GM12878 (cell line): ENCODE data around the gene NRK. TPM values are rescaled to one million over a fixed set of nuclear protein-coding genes. Genes with fewer than 3 reads are reported as not detected.

ENCODE experiments used
- ATAC-seq: fragments of 200-7000 bp; cut with Tn5 transposase; 3 replicates; pipeline ENCODE4 v1.9.1; 2020; ENCODE audit warnings: mild to moderate bottlenecking, moderate library complexity
- BruUV-seq: library from RNA; stranded (reverse); fragments of 400-500 nt; replicated peaks from 2 replicates; lab custom pipeline; 2021; lab: Mats Ljungman, UMichigan
- CTCF ChIA-PET: fragments of 300-600 bp; sonication (Branson Sonifier 250); formaldehyde crosslinking; extraction: SDS; loops from one replicate; lab custom pipeline; 2021; ENCODE audit warnings: inconsistent platforms; lab: Yijun Ruan, JAX
- POLR2A ChIA-PET: fragments of 350-600 bp; formaldehyde crosslinking; extraction: SDS; loops from one replicate; lab custom pipeline; 2021; ENCODE audit warnings: inconsistent platforms; lab: Charles Lee
- RAD21 ChIA-PET: fragments of 300-600 bp; sonication (Branson Sonifier 250); formaldehyde crosslinking; loops from one replicate; lab custom pipeline; 2023; ENCODE audit warnings: antibody characterized with exemption; ENCODE audit not compliant: unreplicated experiment; lab: Charles Lee
- SMC1A ChIA-PET: fragments of 300-600 bp; sonication (Branson Sonifier 250); formaldehyde crosslinking; loops from one replicate; lab custom pipeline; 2023; ENCODE audit not compliant: unreplicated experiment, uncharacterized antibody; lab: Charles Lee
- DNase-seq: peaks from one replicate; pipeline ENCODE4 v3.0.0-alpha.2; 2011; ENCODE audit warnings: low read depth, low spot score
- FAIRE-seq: peaks from 3 replicates; lab custom pipeline; 2011; peaks lifted over from hg19 to GRCh38; lab: Jason Lieb, UNC
- H2AFZ ChIP-seq: 2 replicates; pipeline ENCODE4 v1.6.0; 2011; ENCODE audit warnings: low read depth, low read length, control low read depth; ENCODE audit not compliant: control insufficient read depth
- H3K27ac ChIP-seq: 2 replicates; pipeline ENCODE4 v1.5.1; 2011; ENCODE audit warnings: control low read depth; ENCODE audit not compliant: control insufficient read depth, insufficient read depth
- H3K27me3 ChIP-seq, 2 experiments: replicated peaks in 1 of 2; 2 replicates each; pipeline versions ENCODE4 v1.6.0 to v1.6.1; 2011; ENCODE audit warnings: low read length in 1 of 2; ENCODE audit not compliant: control insufficient read depth in 2 of 2, insufficient read depth in 2 of 2
- H3K36me3 ChIP-seq, 2 experiments: 2 replicates each; pipeline ENCODE4 v1.5.1; 2011; ENCODE audit warnings: low read length in 1 of 2; ENCODE audit not compliant: control insufficient read depth in 2 of 2, insufficient read depth in 2 of 2
- H3K4me1 ChIP-seq: 2 replicates; pipeline ENCODE4 v1.6.1; 2011; ENCODE audit warnings: mild to moderate bottlenecking, low read length, moderate library complexity, mixed read lengths; ENCODE audit not compliant: control insufficient read depth, insufficient read depth
- H3K4me2 ChIP-seq: 2 replicates; pipeline ENCODE4 v1.6.0; 2011; ENCODE audit warnings: control low read depth; ENCODE audit not compliant: control insufficient read depth, insufficient read depth
- H3K4me3 ChIP-seq: fragments of 200-600 bp; sonication (generic); 2 replicates; pipeline ENCODE4 v1.5.1; 2016
- H3K79me2 ChIP-seq: 2 replicates; pipeline ENCODE4 v1.6.0; 2011; ENCODE audit warnings: low read length; ENCODE audit not compliant: control insufficient read depth, insufficient read depth
- H3K9ac ChIP-seq: 2 replicates; pipeline ENCODE4 v1.8.0; 2011; ENCODE audit warnings: low read length, control low read depth, mixed read lengths; ENCODE audit not compliant: control insufficient read depth, insufficient read depth
- H3K9me3 ChIP-seq: replicated peaks from 3 replicates; pipeline ENCODE4 v1.5.1; 2011; ENCODE audit warnings: mild to moderate bottlenecking, low read length; ENCODE audit not compliant: control insufficient read depth, insufficient read depth
- H4K20me1 ChIP-seq: 2 replicates; pipeline ENCODE4 v1.6.0; 2011; ENCODE audit not compliant: control insufficient read depth, insufficient read depth
- CEBPZ ChIP-seq: fragments of 150-350 bp; IDR thresholded peaks from 2 replicates; pipeline ENCODE4 v1.6.1; 2016; ENCODE audit warnings: low read depth, low read length
- CHD4 ChIP-seq: fragments of 200-600 bp; sonication (generic); IDR thresholded peaks from 2 replicates; pipeline ENCODE4 v1.6.1; 2016; ENCODE audit warnings: mild to moderate bottlenecking
- DPF2 ChIP-seq: fragments of 450-650 bp; IDR thresholded peaks from 2 replicates; pipeline ENCODE4 v1.6.1; 2017; ENCODE audit warnings: mild to moderate bottlenecking
- JUNB ChIP-seq: IDR thresholded peaks from 2 replicates; pipeline ENCODE4 v1.6.1; 2016; ENCODE audit warnings: antibody characterized with exemption, mild to moderate bottlenecking
- LARP7 ChIP-seq: fragments of 450-650 bp; IDR thresholded peaks from 2 replicates; pipeline ENCODE4 v1.6.1; 2017; ENCODE audit warnings: mild to moderate bottlenecking
- NBN ChIP-seq: fragments of 450-650 bp; IDR thresholded peaks from 2 replicates; pipeline ENCODE4 v1.6.1; 2016
- NFYA ChIP-seq: IDR thresholded peaks from 2 replicates; pipeline ENCODE4 v1.6.1; 2011; ENCODE audit warnings: low read depth, mild to moderate bottlenecking, low read length, improper control_type of control experiment, borderline replicate concordance
- POLR2A ChIP-seq: IDR thresholded peaks from 2 replicates; pipeline ENCODE4 v1.6.1; 2011; ENCODE audit warnings: low read depth, mild to moderate bottlenecking, low read length
- RCOR1 ChIP-seq: conservative IDR thresholded peaks from 2 replicates; pipeline ENCODE4 v1.6.1; 2012; ENCODE audit warnings: low read depth, low read length, improper control_type of control experiment
- SMARCA5 ChIP-seq: fragments of 450-650 bp; IDR thresholded peaks from 2 replicates; pipeline ENCODE4 v1.6.1; 2017; ENCODE audit warnings: mild to moderate bottlenecking
- SREBF1 ChIP-seq: IDR thresholded peaks from 2 replicates; pipeline ENCODE4 v1.6.1; 2012; ENCODE audit warnings: mild to moderate bottlenecking, low read length
- SRF ChIP-seq, 2 experiments: IDR thresholded peaks; 2 replicates each; pipeline ENCODE4 v1.6.1; 2011; ENCODE audit warnings: low read depth in 2 of 2, low read length in 2 of 2, mild to moderate bottlenecking in 1 of 2, moderate library complexity in 1 of 2
- TAF1 ChIP-seq: IDR thresholded peaks from 2 replicates; pipeline ENCODE4 v1.6.1; 2011; ENCODE audit warnings: mild to moderate bottlenecking, low read depth, low read length, borderline replicate concordance
- TCF12 ChIP-seq: IDR thresholded peaks from 2 replicates; pipeline ENCODE4 v1.6.1; 2011; ENCODE audit warnings: low read depth, mild to moderate bottlenecking, low read length
- WGBS: methylation state at CpG from one replicate; pipeline ENCODE4 v1.1.6; 2016; ENCODE audit warnings: low lambda C conversion rate; ENCODE audit not compliant: insufficient replicate concordance, insufficient coverage; ENCODE audit errors: missing lambda C conversion rate; 5-methylcytosine and 5-hydroxymethylcytosine counted together
- in situ Hi-C: fragments of 300-500 bp; cut with MboI; formaldehyde crosslinking; loops from 9 replicates; pipeline ENCODE4 v1.14.3; 2018; ENCODE audit warnings: mixed read lengths
- intact Hi-C: fragments of 100-400 bp; cut with micrococcal nuclease; formaldehyde crosslinking; loops from one replicate; pipeline ENCODE4 v1.14.2; 2022; ENCODE audit not compliant: unreplicated experiment
- polyA plus RNA-seq, 11 experiments: library from polyadenylated mRNA; depleted of rRNA in 4 of 11; unstranded in 6 of 11; stranded (reverse) in 5 of 11; fragments of >200 nt; fragmentation: Nextera tagmentation in 4 of 11; fragmentation: Illumina TruSeq in 1 of 11; extraction: Ambion mirVana in 4 of 11; extraction: Trizol in 1 of 11; gene quantifications; 1 replicate in 1 of 11; 2 replicates in 10 of 11; pipeline versions ENCODE4 v1.2.1 to v1.2.3, GENCODE V29; 2011 to 2016; ENCODE audit warnings: inconsistent platforms in 2 of 11, missing spikeins in 2 of 11, low read depth in 1 of 11
- total RNA-seq, 4 experiments: library from RNA; depleted of rRNA in 3 of 4; stranded (reverse); fragments of >200 nt in 3 of 4; fragmentation: Illumina TruSeq in 1 of 4; extraction: Trizol in 1 of 4; gene quantifications; 2 replicates each; pipeline versions ENCODE4 v1.2.1 to v1.2.3, GENCODE V29; 2013 to 2021
- TF ChIP-seq, protein P1 (sequence below): fragments of 450-650 bp; IDR thresholded peaks from 2 replicates; pipeline ENCODE4 v1.6.1; 2017; ENCODE audit warnings: mild to moderate bottlenecking, moderate library complexity

The NRK gene
- total and polyA plus RNA-seq, 10 of the 15 experiments (the other 5 are each of a cell fraction or from before 2014, with no cell fraction given) = 0.15 TPM; not detected in 9

- no peaks in the 10 kb centered on the region for H3K27me3 ChIP-seq
- H3K9me3 ChIP-seq = no peaks in the 10 kb centered on the region
- no peak for FAIRE-seq
- H4K20me1 ChIP-seq = no peaks in the 10 kb centered on the region
- H3K9ac ChIP-seq = no peak overlapping the region
- RAD21 ChIA-PET = no interaction called here
- H3K79me2 ChIP-seq = no peaks in the 10 kb centered on the region
- 0% methylated on average over 1 of the region's 1 CpG for WGBS
- H2AFZ ChIP-seq = no peak overlapping the region
- CTCF ChIA-PET = no interaction called here
- SMC1A ChIA-PET = no interaction called here
- no peak for TF ChIP-seq CHD4
- no peak for TF ChIP-seq CEBPZ
- TF ChIP-seq DPF2 = no peak
- no peak for TF ChIP-seq RCOR1
- TF ChIP-seq, protein P1, sequence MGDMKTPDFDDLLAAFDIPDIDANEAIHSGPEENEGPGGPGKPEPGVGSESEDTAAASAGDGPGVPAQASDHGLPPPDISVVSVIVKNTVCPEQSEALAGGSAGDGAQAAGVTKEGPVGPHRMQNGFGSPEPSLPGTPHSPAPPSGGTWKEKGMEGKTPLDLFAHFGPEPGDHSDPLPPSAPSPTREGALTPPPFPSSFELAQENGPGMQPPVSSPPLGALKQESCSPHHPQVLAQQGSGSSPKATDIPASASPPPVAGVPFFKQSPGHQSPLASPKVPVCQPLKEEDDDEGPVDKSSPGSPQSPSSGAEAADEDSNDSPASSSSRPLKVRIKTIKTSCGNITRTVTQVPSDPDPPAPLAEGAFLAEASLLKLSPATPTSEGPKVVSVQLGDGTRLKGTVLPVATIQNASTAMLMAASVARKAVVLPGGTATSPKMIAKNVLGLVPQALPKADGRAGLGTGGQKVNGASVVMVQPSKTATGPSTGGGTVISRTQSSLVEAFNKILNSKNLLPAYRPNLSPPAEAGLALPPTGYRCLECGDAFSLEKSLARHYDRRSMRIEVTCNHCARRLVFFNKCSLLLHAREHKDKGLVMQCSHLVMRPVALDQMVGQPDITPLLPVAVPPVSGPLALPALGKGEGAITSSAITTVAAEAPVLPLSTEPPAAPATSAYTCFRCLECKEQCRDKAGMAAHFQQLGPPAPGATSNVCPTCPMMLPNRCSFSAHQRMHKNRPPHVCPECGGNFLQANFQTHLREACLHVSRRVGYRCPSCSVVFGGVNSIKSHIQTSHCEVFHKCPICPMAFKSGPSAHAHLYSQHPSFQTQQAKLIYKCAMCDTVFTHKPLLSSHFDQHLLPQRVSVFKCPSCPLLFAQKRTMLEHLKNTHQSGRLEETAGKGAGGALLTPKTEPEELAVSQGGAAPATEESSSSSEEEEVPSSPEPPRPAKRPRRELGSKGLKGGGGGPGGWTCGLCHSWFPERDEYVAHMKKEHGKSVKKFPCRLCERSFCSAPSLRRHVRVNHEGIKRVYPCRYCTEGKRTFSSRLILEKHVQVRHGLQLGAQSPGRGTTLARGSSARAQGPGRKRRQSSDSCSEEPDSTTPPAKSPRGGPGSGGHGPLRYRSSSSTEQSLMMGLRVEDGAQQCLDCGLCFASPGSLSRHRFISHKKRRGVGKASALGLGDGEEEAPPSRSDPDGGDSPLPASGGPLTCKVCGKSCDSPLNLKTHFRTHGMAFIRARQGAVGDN = no peak
- TF ChIP-seq NFYA = no peak
- no peak for TF ChIP-seq TAF1
- no peak for TF ChIP-seq SRF (IDR thresholded peaks at IDR 0.05; ENCODE audit: low read depth in 2 of 2, low read length in 2 of 2)
- TF ChIP-seq LARP7 = no peak
- TF ChIP-seq POLR2A = no peak
- no peak for TF ChIP-seq JUNB
- TF ChIP-seq SREBF1 = no peak
- no peak for TF ChIP-seq NBN
- no peak for TF ChIP-seq SMARCA5
- TF ChIP-seq TCF12 = no peak
- in situ Hi-C loops = no loop called here
- intact Hi-C loops = no loop called here
- no peaks in the 10 kb centered on the region for H3K4me1 ChIP-seq
- no peak overlapping the region for H3K4me3 ChIP-seq
- ATAC-seq = no peak
- H3K4me2 ChIP-seq = no peak overlapping the region
- H3K27ac ChIP-seq = no peak overlapping the region
- no peaks in the 10 kb centered on the region for H3K36me3 ChIP-seq
- POLR2A ChIA-PET = no interaction called here
- no TSS peak for BruUV-seq
- no peak for DNase-seq
Measured at GRCh38 chrX:105999294-105999693, 177.0 kb downstream of the NRK start.
